Muscle of leg (tissue), 11 donors: Measurements from ENCODE around the gene UVRAG. TPM values are rescaled to one million over a fixed set of nuclear protein-coding genes. Genes with fewer than 3 reads are reported as not detected.
"Not testable (repeated sequence)": the region's sequence is repeated elsewhere in the genome, so short reads cannot be mapped to it uniquely, and the experiment has no call there.

Experiments
- DNase-seq: peaks from one replicate; pipeline ENCODE4 v3.0.0; 2013
- H3K27ac ChIP-seq: one replicate; pipeline ENCODE4 v1.5.1; 2013; ENCODE audit warnings: mild to moderate bottlenecking, low read length, control low read depth
- H3K27me3 ChIP-seq: one replicate; pipeline ENCODE4 v1.6.1; 2013; ENCODE audit warnings: low read length; ENCODE audit not compliant: control insufficient read depth, insufficient read depth
- H3K36me3 ChIP-seq: one replicate; pipeline ENCODE4 v1.6.1; 2013; ENCODE audit warnings: low read length; ENCODE audit not compliant: control insufficient read depth, insufficient read depth
- H3K4me1 ChIP-seq: one replicate; pipeline ENCODE4 v1.6.1; 2013; ENCODE audit warnings: low read length; ENCODE audit not compliant: control insufficient read depth, insufficient read depth
- H3K4me3 ChIP-seq: one replicate; pipeline ENCODE4 v1.5.1; 2013; ENCODE audit warnings: low read length, control low read depth
- H3K9me3 ChIP-seq: replicated peaks from 2 replicates; pipeline ENCODE4 v1.6.1; 2013; ENCODE audit warnings: low read depth, low read length; ENCODE audit not compliant: control insufficient read depth
- WGBS: methylation state at CpG from one replicate; pipeline ENCODE4 v1.1.5; 2013; ENCODE audit warnings: missing lambda C conversion rate; ENCODE audit not compliant: insufficient coverage; 5-methylcytosine and 5-hydroxymethylcytosine counted together
- polyA plus RNA-seq, 8 donors: library from polyadenylated mRNA; unstranded; fragments of 120-200 nt; gene quantifications; one replicate each; pipeline versions ENCODE4 v1.2.1 to v1.2.3, GENCODE V29; 2013; ENCODE audit warnings: inconsistent platforms in 1 of 8, low replicate concordance in 1 of 8; ENCODE audit not compliant: insufficient read length in 8 of 8, insufficient read depth in 1 of 8
- total RNA-seq: library from RNA; stranded (reverse); fragments of 120-200 nt; gene quantifications from one replicate; pipeline ENCODE4 v1.2.4, GENCODE V29; 2013

The UVRAG gene
- total and polyA plus RNA-seq, 9 donors: 8.1 to 10.2 (median 9.1) TPM

- no peaks in the 10 kb centered on the region for H3K36me3 ChIP-seq
- H3K4me3 ChIP-seq: no peak overlapping the region
- H3K4me1 ChIP-seq: no peaks in the 10 kb centered on the region
- no peak overlapping the region for H3K27ac ChIP-seq
- no peak for DNase-seq
- H3K9me3 ChIP-seq: no peaks in the 10 kb centered on the region
- H3K27me3 ChIP-seq: no peaks in the 10 kb centered on the region
- WGBS: 63% methylated on average over 2 of the region's 6 CpGs
Observed at GRCh38 chr11:75924966-75925784, 110.2 kb downstream of the UVRAG start.

- no CpG with 5 or more reads among the region's 1 CpG for WGBS
- Histone ChIP-seq H3K9me3 (no peaks in the 10 kb centered on the region), H3K27me3 (no peaks in the 10 kb centered on the region), H3K36me3 (no peaks in the 10 kb centered on the region), H3K27ac (peak overlapping the region; percentile 20), H3K4me3 (no peak overlapping the region), H3K4me1 (no peaks in the 10 kb centered on the region)
- DNase-seq: no peak
Observed at GRCh38 chr11:75925785-75926164, 110.8 kb downstream of the UVRAG start.

- H3K36me3 ChIP-seq: no peaks in the 10 kb centered on the region
- H3K9me3 ChIP-seq: no peaks in the 10 kb centered on the region
- no peaks in the 10 kb centered on the region for H3K27me3 ChIP-seq
- no peak overlapping the region for H3K27ac ChIP-seq
- DNase-seq: no peak
- no peak overlapping the region for H3K4me3 ChIP-seq
- 100% methylated on average over 1 of the region's 4 CpGs for WGBS
- no peaks in the 10 kb centered on the region for H3K4me1 ChIP-seq
Observed at GRCh38 chr11:75929706-75930105, 114.7 kb downstream of the UVRAG start.

- H3K27me3 ChIP-seq: no peaks in the 10 kb centered on the region
- no peak overlapping the region for H3K27ac ChIP-seq
- no peak for DNase-seq
- H3K4me1 ChIP-seq: no peaks in the 10 kb centered on the region
- H3K36me3 ChIP-seq: no peaks in the 10 kb centered on the region
- WGBS: 67% methylated on average over 1 of the region's 5 CpGs
- H3K9me3 ChIP-seq: no peaks in the 10 kb centered on the region
- H3K4me3 ChIP-seq: no peak overlapping the region
Observed at GRCh38 chr11:75930534-75930933, 115.5 kb downstream of the UVRAG start.

- no CpG with 5 or more reads among the region's 1 CpG for WGBS
- no peak overlapping the region for H3K4me3 ChIP-seq
- no peaks in the 10 kb centered on the region for H3K36me3 ChIP-seq
- no peaks in the 10 kb centered on the region for H3K27me3 ChIP-seq
- H3K9me3 ChIP-seq: no peaks in the 10 kb centered on the region
- no peak for DNase-seq
- no peak overlapping the region for H3K27ac ChIP-seq
- H3K4me1 ChIP-seq: no peaks in the 10 kb centered on the region
Observed at GRCh38 chr11:75931124-75931523, 116.1 kb downstream of the UVRAG start.

- WGBS: no CpG with 5 or more reads among the region's 1 CpG
- DNase-seq, H3K4me1 ChIP-seq, H3K27ac ChIP-seq, H3K4me3 ChIP-seq, H3K9me3 ChIP-seq, H3K36me3 ChIP-seq, H3K27me3 ChIP-seq: not testable (repeated sequence)
Observed at GRCh38 chr11:75933736-75934135, 118.7 kb downstream of the UVRAG start.

GRCh38 chr11:75934851-75935250, 119.8 kb downstream of the UVRAG start:
- no peak for DNase-seq
- Histone ChIP-seq H3K27me3 (no peaks in the 10 kb centered on the region), H3K27ac (no peak overlapping the region), H3K4me1 (no peaks in the 10 kb centered on the region), H3K4me3 (no peak overlapping the region), H3K36me3 (no peaks in the 10 kb centered on the region), H3K9me3 (no peaks in the 10 kb centered on the region)

- DNase-seq: no peak
- no peak overlapping the region for H3K4me3 ChIP-seq
- H3K27me3 ChIP-seq: no peaks in the 10 kb centered on the region
- no peak overlapping the region for H3K27ac ChIP-seq
- no peaks in the 10 kb centered on the region for H3K9me3 ChIP-seq
- WGBS: 97% methylated on average over 3 of the region's 3 CpGs
- H3K36me3 ChIP-seq: no peaks in the 10 kb centered on the region
- H3K4me1 ChIP-seq: no peaks in the 10 kb centered on the region
Observed at GRCh38 chr11:75938543-75938942, 123.5 kb downstream of the UVRAG start.

- no peaks in the 10 kb centered on the region for H3K27me3 ChIP-seq
- H3K27ac ChIP-seq: no peak overlapping the region
- no peak for DNase-seq
- no peaks in the 10 kb centered on the region for H3K9me3 ChIP-seq
- H3K4me3 ChIP-seq: no peak overlapping the region
- no CpG with 5 or more reads among the region's 1 CpG for WGBS
- H3K4me1 ChIP-seq: no peaks in the 10 kb centered on the region
- H3K36me3 ChIP-seq: no peaks in the 10 kb centered on the region
Observed at GRCh38 chr11:75939516-75939915, 124.5 kb downstream of the UVRAG start.

- Histone ChIP-seq H3K27ac (no peak overlapping the region), H3K27me3 (no peaks in the 10 kb centered on the region), H3K36me3 (no peaks in the 10 kb centered on the region), H3K4me3 (no peak overlapping the region), H3K4me1 (no peaks in the 10 kb centered on the region), H3K9me3 (no peaks in the 10 kb centered on the region)
- WGBS: no CpG with 5 or more reads among the region's 1 CpG
- no peak for DNase-seq
Observed at GRCh38 chr11:75939992-75940391, 125.0 kb downstream of the UVRAG start.

- no peaks in the 10 kb centered on the region for H3K27me3 ChIP-seq
- H3K36me3 ChIP-seq: no peaks in the 10 kb centered on the region
- H3K4me1 ChIP-seq: no peaks in the 10 kb centered on the region
- H3K27ac ChIP-seq: no peak overlapping the region
- H3K9me3 ChIP-seq: no peaks in the 10 kb centered on the region
- H3K4me3 ChIP-seq: no peak overlapping the region
- DNase-seq: no peak
Observed at GRCh38 chr11:75940911-75941310, 125.9 kb downstream of the UVRAG start.
